A549 (cell line): ENCODE measurements around the gene TTLL9.

Experiments used
- EP300 ChIP-seq, 2 experiments: fragments of >200 bp; sonication (Bioruptor Twin); formaldehyde crosslinking; IDR thresholded peaks; 2 replicates in 1 of 2; 3 replicates in 1 of 2; pipeline ENCODE4 v1.6.1; 2016 to 2017
- POLR2AphosphoS2 ChIP-seq: conservative IDR thresholded peaks from 2 replicates; pipeline ENCODE4 v1.6.1; 2012; ENCODE audit warnings: low read length, improper control_type of control experiment, inconsistent platforms
- ZNF302 ChIP-seq: fragments of 250-450 bp; sonication (Bioruptor Pico); IDR thresholded peaks from 2 replicates; pipeline ENCODE4 v1.9.0; 2021; ENCODE audit warnings: inconsistent platforms, mild to moderate bottlenecking, moderate library complexity

DNA sequence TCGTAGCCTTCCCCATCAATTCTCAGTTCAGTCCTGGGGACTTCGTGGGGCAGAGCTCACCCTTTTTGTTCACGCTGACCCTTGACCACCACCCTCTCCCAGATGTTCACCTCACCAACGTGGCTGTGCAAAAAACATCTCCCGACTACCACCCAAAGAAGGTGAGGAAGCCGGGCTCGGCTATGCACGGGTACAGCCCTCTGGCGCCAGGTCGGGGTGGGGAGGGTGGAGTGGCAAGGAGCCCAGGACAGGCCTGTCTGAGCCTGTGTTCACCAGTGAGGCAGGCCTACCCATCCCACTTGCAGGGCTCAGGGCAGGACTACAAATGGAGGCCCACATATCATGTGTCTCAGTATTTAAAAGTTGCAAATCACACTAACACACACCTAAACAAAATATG is 63.3 kb downstream of the TTLL9 start:
- TF ChIP-seq ZNF302 (CRISPR knock-in tag) (no peak), EP300 (IDR thresholded peaks at IDR 0.05) (no peak), POLR2AphosphoS2 (no peak)
